GM13977 (cell line): ENCODE results near the gene RBP4.

ENCODE experiments used
- DNase-seq: peaks from one replicate; pipeline ENCODE4 v3.0.0; 2012; ENCODE audit warnings: low spot score
- in situ Hi-C: fragments of 300-500 bp; cut with MboI; formaldehyde crosslinking; loops from one replicate; pipeline ENCODE4 v1.12.0; 2022; ENCODE audit warnings: low sequenced_read_pairs, low pct_unique_long_range_greater_than_20kb, mixed read lengths, inconsistent platforms; ENCODE audit not compliant: unreplicated experiment
- TF ChIP-seq, protein P1 (sequence below): IDR thresholded peaks from 2 replicates; pipeline ENCODE4 v1.5.1; 2012; ENCODE audit warnings: mild to moderate bottlenecking, control low read depth; ENCODE audit not compliant: insufficient read depth; ENCODE audit errors: extremely low read depth, missing control alignments

Gene RBP4

DNA sequence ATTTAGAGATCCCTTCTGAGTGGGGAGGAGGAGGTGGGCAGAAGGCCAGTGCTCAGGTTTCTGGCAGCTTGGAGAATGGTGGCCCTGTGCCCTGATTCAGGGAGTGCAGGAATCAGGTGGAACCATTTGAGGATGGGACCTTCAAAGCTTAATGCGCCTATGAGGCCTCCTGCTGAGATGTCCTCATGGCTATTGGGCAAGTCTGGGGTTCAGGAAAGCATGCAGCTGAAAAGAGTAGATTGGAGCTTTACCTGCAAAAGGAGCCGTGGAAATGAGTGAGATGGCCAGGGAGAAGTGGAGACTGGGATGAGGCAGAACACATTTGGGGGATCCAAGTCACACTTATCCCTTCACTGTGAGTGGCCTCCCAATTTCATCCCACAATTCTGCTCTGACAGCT lies 28.4 kb downstream of the RBP4 start:
- in situ Hi-C loops, result loop anchor here (25.0 kb wide), 1 partner anchor 240 kb away; no protein-coding TSS in a partner anchor
- TF ChIP-seq, protein P1, sequence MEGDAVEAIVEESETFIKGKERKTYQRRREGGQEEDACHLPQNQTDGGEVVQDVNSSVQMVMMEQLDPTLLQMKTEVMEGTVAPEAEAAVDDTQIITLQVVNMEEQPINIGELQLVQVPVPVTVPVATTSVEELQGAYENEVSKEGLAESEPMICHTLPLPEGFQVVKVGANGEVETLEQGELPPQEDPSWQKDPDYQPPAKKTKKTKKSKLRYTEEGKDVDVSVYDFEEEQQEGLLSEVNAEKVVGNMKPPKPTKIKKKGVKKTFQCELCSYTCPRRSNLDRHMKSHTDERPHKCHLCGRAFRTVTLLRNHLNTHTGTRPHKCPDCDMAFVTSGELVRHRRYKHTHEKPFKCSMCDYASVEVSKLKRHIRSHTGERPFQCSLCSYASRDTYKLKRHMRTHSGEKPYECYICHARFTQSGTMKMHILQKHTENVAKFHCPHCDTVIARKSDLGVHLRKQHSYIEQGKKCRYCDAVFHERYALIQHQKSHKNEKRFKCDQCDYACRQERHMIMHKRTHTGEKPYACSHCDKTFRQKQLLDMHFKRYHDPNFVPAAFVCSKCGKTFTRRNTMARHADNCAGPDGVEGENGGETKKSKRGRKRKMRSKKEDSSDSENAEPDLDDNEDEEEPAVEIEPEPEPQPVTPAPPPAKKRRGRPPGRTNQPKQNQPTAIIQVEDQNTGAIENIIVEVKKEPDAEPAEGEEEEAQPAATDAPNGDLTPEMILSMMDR, result no peak

DNA sequence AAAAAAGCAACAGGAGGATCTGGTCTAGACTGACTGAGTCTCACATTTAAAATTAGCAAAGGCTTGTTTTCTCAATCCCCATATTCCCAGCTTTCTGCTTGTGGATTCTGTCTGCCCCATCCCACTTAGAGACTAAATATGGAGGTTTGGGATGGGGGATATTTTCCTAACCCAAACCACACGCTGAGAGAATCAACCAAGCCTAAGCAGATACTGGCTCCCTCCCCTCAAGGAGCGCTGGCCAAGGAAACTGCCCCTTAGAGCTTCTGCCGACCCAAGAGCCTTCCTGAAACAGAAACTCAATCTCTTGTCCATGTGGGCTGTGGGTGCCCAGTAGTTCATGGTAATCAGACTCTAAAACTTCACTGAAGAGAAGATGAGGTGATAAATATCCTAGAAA lies 30.7 kb downstream of the RBP4 start:
- DNase-seq, result no peak
- TF ChIP-seq, protein P1, result no peak
- in situ Hi-C loops, result loop anchor here (25.0 kb wide), 1 partner anchor 242 kb away; no protein-coding TSS in a partner anchor

More for the DNA sequence above, 28.4 kb downstream of the RBP4 start:
- DNase-seq, result no peak

DNA sequence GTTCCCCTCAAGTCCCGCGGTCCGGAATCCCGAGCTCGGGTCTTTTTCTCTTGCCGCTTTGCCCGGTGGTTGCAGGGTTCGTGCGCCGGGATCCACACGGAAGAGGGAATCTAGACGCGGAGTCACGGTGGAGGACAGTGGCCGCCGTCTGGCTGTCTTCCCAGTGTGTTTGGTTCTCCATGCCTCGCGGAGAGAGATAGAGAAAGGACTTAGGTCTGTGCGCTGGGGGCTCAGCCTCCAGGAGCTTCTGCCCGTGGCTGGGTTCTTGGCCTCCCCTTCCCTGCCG lies 33.0 kb downstream of the RBP4 start:
- TF ChIP-seq, protein P1, result no peak
- DNase-seq, result no peak
- in situ Hi-C loops, result loop anchor here (25.0 kb wide), 1 partner anchor 244 kb away; no protein-coding TSS in a partner anchor

DNA sequence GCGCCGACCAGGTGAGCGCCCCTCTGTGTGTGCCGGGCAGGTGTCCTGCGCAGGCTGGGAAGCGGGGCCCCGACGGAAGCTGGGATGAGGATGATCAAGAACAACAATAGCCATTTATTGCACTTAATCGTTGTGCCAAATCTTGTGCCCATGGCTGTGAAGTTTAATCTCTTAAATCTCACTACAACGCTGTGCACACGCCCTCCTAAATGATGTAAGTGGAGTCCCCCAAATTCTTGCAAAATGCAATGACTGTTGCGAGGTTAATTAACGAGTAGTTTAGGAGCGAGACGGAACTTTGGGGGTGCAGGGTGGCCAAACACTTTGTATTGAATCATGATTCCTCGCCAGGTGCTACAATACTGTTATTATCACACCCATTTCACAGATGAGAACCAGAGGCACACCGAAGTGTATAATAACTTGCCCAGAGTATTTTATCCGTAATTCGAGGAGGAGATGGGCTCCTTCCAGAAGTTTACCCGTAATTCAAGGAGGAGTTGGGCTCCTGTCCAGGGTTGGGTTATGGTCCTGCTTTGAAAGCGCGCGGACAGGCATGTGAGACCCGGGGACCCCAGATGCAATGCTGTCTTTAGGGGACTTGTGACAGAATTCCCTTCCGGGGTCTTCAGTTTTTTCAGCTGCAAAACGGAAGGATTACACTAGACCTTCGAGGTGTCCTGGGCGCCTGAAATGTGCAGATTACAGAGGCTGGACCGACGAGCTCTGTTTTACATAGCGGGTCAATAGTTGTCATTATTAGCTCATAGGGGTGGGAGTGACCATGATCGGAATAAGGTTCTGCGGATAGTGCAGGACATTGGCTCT lies 33.5 kb downstream of the RBP4 start:
- no peak for DNase-seq
- TF ChIP-seq, protein P1, result no peak
- in situ Hi-C loops, result loop anchor here (25.0 kb wide), 1 partner anchor 245 kb away; no protein-coding TSS in a partner anchor

DNA sequence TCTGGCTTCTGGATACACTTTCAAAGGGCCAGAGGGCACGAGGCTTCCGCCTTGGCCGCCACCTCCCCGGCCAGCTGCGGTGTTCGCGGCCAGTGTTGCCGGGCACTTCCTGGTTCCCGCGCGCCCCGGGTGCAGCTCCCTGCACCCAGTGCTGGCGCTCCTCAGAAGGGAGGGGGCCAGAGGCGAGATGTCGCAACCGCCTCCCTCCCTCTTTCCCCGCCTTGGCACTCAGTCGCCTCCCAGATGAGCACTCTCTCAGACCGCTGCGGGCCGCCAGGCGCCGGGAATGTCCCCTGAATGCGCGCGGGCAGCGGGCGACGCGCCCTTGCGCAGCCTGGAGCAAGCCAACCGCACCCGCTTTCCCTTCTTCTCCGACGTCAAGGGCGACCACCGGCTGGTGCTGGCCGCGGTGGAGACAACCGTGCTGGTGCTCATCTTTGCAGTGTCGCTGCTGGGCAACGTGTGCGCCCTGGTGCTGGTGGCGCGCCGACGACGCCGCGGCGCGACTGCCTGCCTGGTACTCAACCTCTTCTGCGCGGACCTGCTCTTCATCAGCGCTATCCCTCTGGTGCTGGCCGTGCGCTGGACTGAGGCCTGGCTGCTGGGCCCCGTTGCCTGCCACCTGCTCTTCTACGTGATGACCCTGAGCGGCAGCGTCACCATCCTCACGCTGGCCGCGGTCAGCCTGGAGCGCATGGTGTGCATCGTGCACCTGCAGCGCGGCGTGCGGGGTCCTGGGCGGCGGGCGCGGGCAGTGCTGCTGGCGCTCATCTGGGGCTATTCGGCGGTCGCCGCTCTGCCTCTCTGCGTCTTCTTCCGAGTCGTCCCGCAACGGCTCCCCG lies 34.4 kb downstream of the RBP4 start, which contains the start of gene FFAR4:
FFAR4 (plus strand) TSS at position 231 of the 842 bp plus-strand sequence; CDS start at position 287, 56 bp downstream.
- in situ Hi-C loops, result loop anchor here (25.0 kb wide), 1 partner anchor 246 kb away; no protein-coding TSS in a partner anchor
- TF ChIP-seq, protein P1, result no peak
- DNase-seq, result no peak

DNA sequence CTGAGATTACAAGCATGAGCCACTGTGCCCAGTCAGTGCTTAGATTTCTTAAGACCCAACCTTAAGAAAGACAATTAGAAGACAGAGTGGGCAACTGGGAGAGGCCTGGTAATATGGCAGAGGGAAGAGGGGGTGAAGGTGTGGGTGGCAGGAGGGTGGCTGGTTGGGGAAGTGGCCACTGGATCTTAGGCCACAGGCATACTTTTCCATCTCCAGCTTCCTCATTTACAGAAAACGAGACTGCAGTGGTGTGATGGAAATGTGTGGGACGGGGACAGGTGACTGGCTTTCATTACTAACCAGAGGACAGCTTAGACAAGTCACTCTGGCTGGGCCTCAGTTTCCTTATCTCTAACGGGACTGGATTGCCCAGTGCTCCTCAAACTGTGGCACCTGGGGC lies 35.6 kb downstream of the RBP4 start:
- TF ChIP-seq, protein P1, result no peak
- in situ Hi-C loops, result loop anchor here (25.0 kb wide), 1 partner anchor 247 kb away; no protein-coding TSS in a partner anchor
- DNase-seq, result no peak
